ENCODE results near the gene FKBP10.
A peak's percentile ranks its signal among the peaks of the same experiment; 100 is the strongest.
"Not testable (repeated sequence)": the region's sequence is repeated elsewhere in the genome, so short reads cannot be mapped to it uniquely, and the experiment has no call there.

Gene FKBP10

GRCh38 chr17:41839448-41839847 is 26.6 kb downstream of the FKBP10 start:
- DNase-seq (ENCODE audit: low read depth) = not testable (repeated sequence)

DNA sequence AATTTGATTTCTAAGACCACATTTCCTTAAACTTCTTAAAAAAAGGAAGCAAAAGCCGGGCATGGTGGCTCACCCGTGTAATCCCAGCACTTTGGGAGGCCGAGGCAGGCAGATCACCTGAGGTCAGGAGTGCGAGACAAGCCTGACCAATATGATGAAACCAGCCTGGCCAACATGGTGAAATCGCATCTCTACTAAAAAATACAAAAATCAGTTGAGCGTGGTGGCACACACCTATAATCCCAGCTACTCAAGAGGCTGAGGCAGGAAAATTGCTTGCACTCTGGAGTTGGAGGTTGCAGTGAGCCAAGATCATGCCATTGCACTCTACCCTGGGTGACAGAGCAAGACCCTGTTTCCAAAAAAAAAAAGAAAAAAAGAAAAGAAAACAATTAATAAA is 28.0 kb downstream of the FKBP10 start:
- DNase-seq (ENCODE audit: low read depth) = not testable (repeated sequence)

GRCh38 chr17:41844971-41845370 is 32.2 kb downstream of the FKBP10 start:
- no peak for DNase-seq (ENCODE audit: low read depth)

- no peak for DNase-seq (ENCODE audit: low read depth)
These were observed 36.0 kb downstream of the FKBP10 start for GRCh38 chr17:41848788-41849187.

GRCh38 chr17:41849251-41849990 is 36.6 kb downstream of the FKBP10 start:
- DNase-seq (ENCODE audit: low read depth) = no peak

DNA sequence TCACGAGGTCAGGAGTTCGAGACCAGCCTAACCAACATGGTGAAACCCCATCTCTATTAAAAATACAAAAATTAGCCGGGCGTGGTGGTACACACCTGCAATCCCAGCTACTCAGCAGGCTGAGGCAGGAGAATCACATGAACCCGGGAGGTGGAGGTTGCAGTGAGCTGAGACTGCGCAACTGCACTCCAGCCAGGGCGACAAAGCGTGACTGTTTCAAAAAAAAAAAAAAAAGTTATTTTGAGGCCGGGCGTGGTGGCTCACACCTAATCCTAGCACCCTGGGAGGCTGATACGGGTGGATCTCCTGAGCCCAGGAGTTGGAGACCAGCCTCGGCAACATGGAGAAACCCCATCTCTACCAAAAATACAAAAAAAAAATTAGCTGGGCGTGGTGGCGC is 38.6 kb downstream of the FKBP10 start:
- DNase-seq (ENCODE audit: low read depth) = not testable (repeated sequence)

DNA sequence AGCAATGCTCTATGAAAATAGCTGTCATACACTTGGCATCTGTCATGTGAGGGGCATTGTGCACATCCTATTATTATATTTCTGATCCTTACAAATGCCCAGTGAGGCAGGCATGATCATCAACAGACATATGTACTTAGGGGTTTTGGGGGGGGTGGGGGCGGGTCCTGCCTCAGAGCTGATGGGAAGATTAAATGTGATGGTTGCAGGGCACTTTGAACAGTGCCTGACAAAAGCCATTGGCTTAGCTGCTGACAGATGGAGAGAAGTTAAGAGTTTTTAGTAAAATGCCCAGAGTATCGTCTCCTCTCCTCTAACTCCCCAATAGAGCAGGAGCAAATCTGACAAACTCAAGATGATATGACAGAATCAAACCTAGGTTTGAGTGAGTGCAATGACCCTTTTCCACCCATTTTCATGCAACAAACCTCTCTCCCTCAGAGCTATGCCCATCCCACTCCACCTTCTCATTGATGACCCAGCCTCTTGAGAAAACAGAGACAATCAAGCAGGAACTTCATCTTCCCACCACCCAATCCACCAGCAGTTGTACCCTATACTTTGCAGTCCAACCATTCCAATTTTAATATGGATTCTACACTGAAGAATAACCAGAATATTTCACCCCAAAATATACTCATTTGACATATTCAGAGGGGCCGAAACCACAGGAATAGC is 47.6 kb downstream of the FKBP10 start:
- no peak for DNase-seq (ENCODE audit: low read depth)

DNA sequence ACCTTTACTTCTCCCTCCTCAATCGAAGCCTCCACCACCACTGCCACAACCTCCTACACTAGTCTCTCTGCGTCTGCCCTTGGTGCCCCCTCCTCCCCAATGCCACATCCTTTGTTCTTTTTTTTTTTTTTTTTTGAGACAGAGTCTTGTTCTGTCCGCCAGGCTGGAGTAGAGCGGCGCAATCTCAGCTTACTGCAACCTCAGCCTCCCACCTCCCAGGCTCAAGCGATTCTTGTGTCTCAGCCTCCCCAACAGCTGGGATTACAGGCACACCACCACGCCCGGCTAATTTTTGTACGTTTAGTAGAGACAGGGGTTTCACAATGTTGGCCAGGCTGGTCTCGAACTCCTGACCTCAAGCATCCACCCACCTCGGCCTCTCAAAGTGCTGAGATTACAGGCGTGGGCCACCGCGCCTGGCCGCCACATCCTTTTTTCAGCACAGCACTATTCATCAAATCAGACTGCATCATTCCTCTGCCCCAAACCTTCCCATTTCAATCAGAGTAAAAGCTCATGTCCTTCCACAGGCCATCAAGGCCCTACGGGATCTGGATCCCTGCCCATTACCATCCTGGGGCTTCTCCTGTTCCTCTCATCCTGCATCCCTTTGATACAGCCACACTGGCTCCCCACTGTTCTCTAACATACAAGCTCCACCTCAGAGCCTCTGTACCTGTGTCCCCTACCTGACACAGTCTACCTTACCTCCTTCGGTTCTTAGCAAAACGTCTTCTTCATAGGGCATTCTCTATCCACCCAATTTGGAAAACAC is 50.5 kb downstream of the FKBP10 start:
- DNase-seq (ENCODE audit: low read depth) = peak; percentile 1

DNA sequence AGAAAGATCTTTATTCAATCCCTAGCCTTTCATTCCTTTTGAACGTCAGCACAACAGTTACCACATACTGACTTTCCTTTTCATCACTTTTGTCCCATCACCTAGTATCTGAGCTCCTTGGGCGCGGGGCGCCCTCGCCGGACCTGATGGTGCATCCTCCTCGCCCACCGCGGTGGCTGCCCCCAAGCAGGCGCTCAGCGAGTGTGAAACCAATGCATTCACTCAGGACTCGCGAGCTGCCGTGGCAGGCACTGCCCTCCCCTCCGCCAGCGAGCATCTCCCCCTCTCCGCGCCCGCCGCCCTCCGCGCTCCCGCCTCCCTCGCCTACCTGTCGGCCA is 51.7 kb downstream of the FKBP10 start:
- no peak for DNase-seq (ENCODE audit: low read depth)

GRCh38 chr17:41864836-41865595 is 52.2 kb downstream of the FKBP10 start, which contains the start of gene KLHL11:
Gene KLHL11, minus strand, starts transcription at chr17:41865423. Its CDS starts 53 bp downstream, at chr17:41865370.
- peak; percentile 81 for DNase-seq (ENCODE audit: low read depth)

DNA sequence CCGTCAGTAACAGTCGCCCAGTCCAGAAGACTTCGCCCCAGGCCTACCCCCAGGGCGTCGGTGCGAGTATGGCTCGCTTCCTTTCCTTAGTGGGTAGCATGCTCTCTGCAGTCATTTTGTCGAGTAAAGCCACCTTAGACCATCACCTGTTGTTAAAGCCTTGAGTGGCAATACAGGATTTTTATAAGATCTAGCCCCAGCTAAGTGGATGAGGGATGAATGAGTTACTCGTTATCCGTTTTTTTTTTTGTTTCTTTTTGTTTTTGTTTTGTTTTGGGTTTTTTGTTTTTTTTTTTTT is 52.7 kb downstream of the FKBP10 start:
- DNase-seq (ENCODE audit: low read depth) = no peak

- no peak for DNase-seq (ENCODE audit: low read depth)
These were observed 55.8 kb downstream of the FKBP10 start for GRCh38 chr17:41868568-41868967.

DNA sequence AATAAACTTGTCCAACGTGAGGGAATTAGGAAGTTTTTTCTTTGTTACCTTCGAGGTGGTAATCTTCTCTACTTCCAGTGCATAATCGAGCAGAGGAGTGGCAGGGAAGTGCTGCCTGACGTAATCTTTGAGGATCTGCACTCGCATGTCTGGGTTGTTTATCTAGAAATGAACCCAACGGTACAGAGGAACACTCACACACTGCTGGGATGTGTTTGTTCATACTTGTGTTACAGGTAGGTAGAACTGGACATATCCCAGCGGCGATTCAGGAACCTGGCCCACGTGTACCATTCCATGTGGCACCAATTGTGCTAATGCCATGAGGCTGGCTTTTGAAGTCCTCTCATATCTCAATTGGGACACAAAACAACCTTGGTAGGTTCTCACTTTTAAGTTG is 56.6 kb downstream of the FKBP10 start:
- no peak for DNase-seq (ENCODE audit: low read depth)

- DNase-seq (ENCODE audit: low read depth) = no peak
These were observed 57.3 kb downstream of the FKBP10 start for GRCh38 chr17:41870097-41870496.

DNA sequence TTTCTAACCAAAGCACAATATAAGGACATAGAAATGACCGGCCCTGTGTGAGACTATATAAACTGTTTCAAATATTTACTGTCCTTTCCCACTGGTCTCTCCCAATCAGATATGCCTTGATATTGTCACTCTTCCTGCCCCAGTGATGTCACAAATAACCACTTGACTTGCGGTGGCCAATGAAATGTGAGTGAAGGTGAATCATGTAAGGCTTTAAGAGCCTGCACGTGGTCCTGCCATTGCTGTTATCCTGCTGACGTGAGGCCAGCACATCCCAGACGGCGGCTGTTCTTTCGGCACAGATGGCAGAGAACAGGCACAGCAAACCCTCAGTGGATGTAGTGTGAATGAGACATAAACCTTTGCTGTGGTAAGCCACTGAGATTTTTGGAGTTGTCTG is 57.8 kb downstream of the FKBP10 start:
- DNase-seq (ENCODE audit: low read depth) = no peak

- DNase-seq (ENCODE audit: low read depth) = no peak
These were observed 59.0 kb downstream of the FKBP10 start for GRCh38 chr17:41871789-41872188.
